ENCODE measurements around the gene FAM107B.

Gene FAM107B

DNA sequence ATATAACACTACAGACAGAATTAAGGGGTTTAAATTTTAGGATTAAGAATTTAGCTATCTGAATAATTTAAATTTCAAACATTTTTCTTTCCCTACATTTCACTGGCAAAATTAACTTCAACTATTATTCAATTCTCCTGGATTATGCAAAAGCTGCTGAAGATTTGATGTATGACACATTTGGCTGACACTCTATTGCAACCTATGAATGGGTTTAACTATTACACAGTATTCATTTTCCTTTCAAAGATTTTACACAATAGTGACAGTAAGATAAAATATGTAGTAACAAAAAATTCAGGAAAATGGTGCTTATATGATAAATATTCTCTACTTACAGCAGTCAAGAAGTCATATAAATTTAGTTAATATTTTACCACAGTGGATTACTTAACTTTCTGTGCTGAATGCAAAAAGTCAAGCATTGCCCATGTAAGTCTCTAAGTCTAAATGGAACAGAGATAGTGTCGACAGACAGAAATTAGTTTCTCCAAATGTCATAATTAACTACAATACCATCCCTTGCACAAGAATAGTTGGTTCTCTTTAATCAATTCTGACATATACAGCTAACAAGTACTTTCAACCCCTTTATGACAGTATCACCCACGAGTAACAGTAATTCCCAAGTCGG lies 249.9 kb downstream of the FAM107B start:
- TF ChIP-seq TAF1 (IDR thresholded peaks at IDR 0.05; ENCODE audit: borderline replicate concordance, insufficient read depth, low read length) (no peak), FOXP2 (optimal IDR thresholded peaks at IDR 0.05; ENCODE audit: borderline replicate concordance, extremely low read depth, extremely low read length, insufficient read depth) (no peak), POLR2AphosphoS5 (IDR thresholded peaks at IDR 0.05; ENCODE audit: low read depth, low read length) (no peak), SIN3A (IDR thresholded peaks at IDR 0.05; ENCODE audit: borderline replicate concordance, insufficient read depth, low read length) (no peak)
- TF ChIP-seq, protein P1, sequence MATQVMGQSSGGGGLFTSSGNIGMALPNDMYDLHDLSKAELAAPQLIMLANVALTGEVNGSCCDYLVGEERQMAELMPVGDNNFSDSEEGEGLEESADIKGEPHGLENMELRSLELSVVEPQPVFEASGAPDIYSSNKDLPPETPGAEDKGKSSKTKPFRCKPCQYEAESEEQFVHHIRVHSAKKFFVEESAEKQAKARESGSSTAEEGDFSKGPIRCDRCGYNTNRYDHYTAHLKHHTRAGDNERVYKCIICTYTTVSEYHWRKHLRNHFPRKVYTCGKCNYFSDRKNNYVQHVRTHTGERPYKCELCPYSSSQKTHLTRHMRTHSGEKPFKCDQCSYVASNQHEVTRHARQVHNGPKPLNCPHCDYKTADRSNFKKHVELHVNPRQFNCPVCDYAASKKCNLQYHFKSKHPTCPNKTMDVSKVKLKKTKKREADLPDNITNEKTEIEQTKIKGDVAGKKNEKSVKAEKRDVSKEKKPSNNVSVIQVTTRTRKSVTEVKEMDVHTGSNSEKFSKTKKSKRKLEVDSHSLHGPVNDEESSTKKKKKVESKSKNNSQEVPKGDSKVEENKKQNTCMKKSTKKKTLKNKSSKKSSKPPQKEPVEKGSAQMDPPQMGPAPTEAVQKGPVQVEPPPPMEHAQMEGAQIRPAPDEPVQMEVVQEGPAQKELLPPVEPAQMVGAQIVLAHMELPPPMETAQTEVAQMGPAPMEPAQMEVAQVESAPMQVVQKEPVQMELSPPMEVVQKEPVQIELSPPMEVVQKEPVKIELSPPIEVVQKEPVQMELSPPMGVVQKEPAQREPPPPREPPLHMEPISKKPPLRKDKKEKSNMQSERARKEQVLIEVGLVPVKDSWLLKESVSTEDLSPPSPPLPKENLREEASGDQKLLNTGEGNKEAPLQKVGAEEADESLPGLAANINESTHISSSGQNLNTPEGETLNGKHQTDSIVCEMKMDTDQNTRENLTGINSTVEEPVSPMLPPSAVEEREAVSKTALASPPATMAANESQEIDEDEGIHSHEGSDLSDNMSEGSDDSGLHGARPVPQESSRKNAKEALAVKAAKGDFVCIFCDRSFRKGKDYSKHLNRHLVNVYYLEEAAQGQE (IDR thresholded peaks at IDR 0.05; ENCODE audit: insufficient read depth in 1 of 2, low read depth in 2 of 2, low read length in 2 of 2): no peak

DNA sequence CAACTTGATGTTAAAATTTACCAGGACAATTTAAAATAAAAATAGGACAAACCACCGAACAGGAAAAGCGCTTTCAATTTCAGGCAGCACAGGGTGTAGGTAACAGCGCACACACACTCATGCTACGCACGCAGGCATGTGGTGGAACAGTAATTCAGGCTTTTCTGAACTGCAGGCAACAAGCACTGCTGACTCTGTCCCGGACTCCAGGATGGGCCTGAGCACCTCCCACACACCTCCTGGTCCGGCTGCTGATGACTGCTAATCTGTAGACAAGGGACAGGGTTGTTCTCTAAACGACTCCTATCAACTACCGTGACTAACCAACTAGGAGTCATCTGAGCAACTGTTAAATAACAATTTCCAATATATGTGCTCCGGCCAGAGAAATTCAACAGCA lies 251.4 kb downstream of the FAM107B start:
- no peak for TF ChIP-seq POLR2AphosphoS5 (IDR thresholded peaks at IDR 0.05; ENCODE audit: low read depth, low read length)
- no peak for TF ChIP-seq TAF1 (IDR thresholded peaks at IDR 0.05; ENCODE audit: borderline replicate concordance, insufficient read depth, low read length)
- TF ChIP-seq SIN3A (IDR thresholded peaks at IDR 0.05; ENCODE audit: borderline replicate concordance, insufficient read depth, low read length): no peak
- TF ChIP-seq, protein P1 (IDR thresholded peaks at IDR 0.05; ENCODE audit: insufficient read depth in 1 of 2, low read depth in 2 of 2, low read length in 2 of 2): no peak
- TF ChIP-seq FOXP2 (optimal IDR thresholded peaks at IDR 0.05; ENCODE audit: borderline replicate concordance, extremely low read depth, extremely low read length, insufficient read depth): no peak

DNA sequence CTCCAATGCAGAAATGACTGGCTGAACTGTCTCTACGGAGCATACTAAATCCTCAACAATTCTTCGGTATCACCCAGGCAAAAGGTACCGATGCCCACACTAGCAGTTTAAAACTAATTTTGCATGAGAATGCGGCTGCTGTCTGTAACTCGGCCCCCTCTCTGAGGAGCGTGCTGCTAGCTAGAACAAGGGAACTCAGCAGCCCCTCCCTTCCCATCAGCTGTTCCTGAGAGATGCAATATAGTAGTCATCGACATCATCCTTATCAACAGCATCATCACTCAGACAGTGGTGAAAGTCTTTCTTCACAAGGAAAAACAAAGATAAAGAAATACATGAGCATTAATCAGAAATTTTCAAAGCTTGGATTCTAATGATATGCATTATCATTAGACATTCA lies 254.9 kb downstream of the FAM107B start:
- no peak for TF ChIP-seq TAF1 (IDR thresholded peaks at IDR 0.05; ENCODE audit: borderline replicate concordance, insufficient read depth, low read length)
- TF ChIP-seq, protein P1 (IDR thresholded peaks at IDR 0.05; ENCODE audit: insufficient read depth in 1 of 2, low read depth in 2 of 2, low read length in 2 of 2): no peak
- TF ChIP-seq SIN3A (IDR thresholded peaks at IDR 0.05; ENCODE audit: borderline replicate concordance, insufficient read depth, low read length): no peak
- no peak for TF ChIP-seq FOXP2 (optimal IDR thresholded peaks at IDR 0.05; ENCODE audit: borderline replicate concordance, extremely low read depth, extremely low read length, insufficient read depth)
- TF ChIP-seq POLR2AphosphoS5 (IDR thresholded peaks at IDR 0.05; ENCODE audit: low read depth, low read length): no peak

DNA sequence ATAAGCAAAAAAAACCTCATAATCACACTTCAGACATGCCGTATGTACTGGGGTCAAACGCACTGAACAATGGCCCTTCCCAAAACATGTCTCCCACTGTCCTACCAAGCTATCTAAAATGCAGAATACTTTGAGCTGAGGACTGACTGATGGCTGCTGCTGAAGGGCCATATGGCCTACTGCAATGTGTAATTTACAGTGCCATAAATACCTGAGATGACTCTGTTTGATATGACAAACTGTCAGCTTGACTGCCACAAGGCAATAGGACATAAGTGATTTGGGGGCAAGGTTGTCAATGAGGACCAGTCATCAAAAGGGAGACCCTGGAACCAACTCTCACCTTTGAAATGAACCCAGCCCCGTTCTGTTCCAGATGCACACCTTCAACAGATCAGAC lies 256.5 kb downstream of the FAM107B start:
- no peak for TF ChIP-seq SIN3A (IDR thresholded peaks at IDR 0.05; ENCODE audit: borderline replicate concordance, insufficient read depth, low read length)
- TF ChIP-seq, protein P1 (IDR thresholded peaks at IDR 0.05; ENCODE audit: insufficient read depth in 1 of 2, low read depth in 2 of 2, low read length in 2 of 2): no peak
- TF ChIP-seq FOXP2 (optimal IDR thresholded peaks at IDR 0.05; ENCODE audit: borderline replicate concordance, extremely low read depth, extremely low read length, insufficient read depth): no peak
- TF ChIP-seq POLR2AphosphoS5 (IDR thresholded peaks at IDR 0.05; ENCODE audit: low read depth, low read length): no peak
- no peak for TF ChIP-seq TAF1 (IDR thresholded peaks at IDR 0.05; ENCODE audit: borderline replicate concordance, insufficient read depth, low read length)

All from PFSK-1 (cell line).